IMR-90 (cell line): ENCODE measurements around the gene SEMA6D. TPM values are rescaled to one million over a fixed set of nuclear protein-coding genes. Genes with fewer than 3 reads are reported as not detected.

ENCODE experiments used
- ATAC-seq: fragments of 200-7000 bp; cut with Tn5 transposase; 2 replicates; pipeline ENCODE4 v1.9.1; 2020; ENCODE audit warnings: low read depth, mild to moderate bottlenecking, moderate library complexity
- BruUV-seq: library from RNA; stranded (reverse); fragments of 400-500 nt; replicated peaks from 2 replicates; lab custom pipeline; 2021; lab: Mats Ljungman, UMichigan
- CTCF ChIA-PET: fragments of 300-600 bp; formaldehyde crosslinking; extraction: SDS; loops from one replicate; lab custom pipeline; 2021; ENCODE audit warnings: antibody characterized with exemption; lab: Yijun Ruan, JAX
- POLR2A ChIA-PET: fragments of 300-600 bp; sonication (Branson Sonifier 250); formaldehyde crosslinking; loops from one replicate; lab custom pipeline; 2022; ENCODE audit warnings: antibody characterized with exemption; ENCODE audit not compliant: unreplicated experiment; lab: Charles Lee
- DNase-seq: peaks from one replicate; pipeline ENCODE4 v3.0.0; 2013
- H2AFZ ChIP-seq: replicated peaks from 2 replicates; pipeline ENCODE3; 2013; ENCODE audit warnings: low read length, mild to moderate bottlenecking; ENCODE audit not compliant: poor library complexity
- H2AK5ac ChIP-seq: 2 replicates; pipeline ENCODE4 v1.6.1; 2013; ENCODE audit warnings: low read depth, low read length, inconsistent platforms
- H2AK9ac ChIP-seq: replicated peaks from 2 replicates; pipeline ENCODE3; 2013; ENCODE audit warnings: mild to moderate bottlenecking, low read depth, low read length, moderate library complexity; ENCODE audit not compliant: poor library complexity
- H2BK120ac ChIP-seq: 2 replicates; pipeline ENCODE4 v1.6.1; 2013; ENCODE audit warnings: low read depth, low read length, inconsistent platforms
- H2BK15ac ChIP-seq: 3 replicates; pipeline ENCODE4 v1.6.1; 2013; ENCODE audit warnings: low read depth, low read length, inconsistent platforms
- H2BK20ac ChIP-seq: 2 replicates; pipeline ENCODE4 v1.6.1; 2013; ENCODE audit warnings: low read depth, mild to moderate bottlenecking, inconsistent platforms, low read length, moderate library complexity
- H2BK5ac ChIP-seq: 2 replicates; pipeline ENCODE4 v1.6.1; 2013; ENCODE audit warnings: mild to moderate bottlenecking, low read depth, low read length, inconsistent platforms; ENCODE audit not compliant: poor library complexity, severe bottlenecking
- H3K14ac ChIP-seq: replicated peaks from 2 replicates; pipeline ENCODE4 v1.6.1; 2013; ENCODE audit warnings: low read depth, low read length, inconsistent platforms
- H3K18ac ChIP-seq: 2 replicates; pipeline ENCODE4 v1.6.1; 2013; ENCODE audit warnings: low read depth, low read length, control low read depth
- H3K23ac ChIP-seq: 2 replicates; pipeline ENCODE4 v1.6.1; 2013; ENCODE audit warnings: low read depth, low read length, inconsistent platforms
- H3K27ac ChIP-seq: 2 replicates; pipeline ENCODE4 v1.5.1; 2013; ENCODE audit warnings: mild to moderate bottlenecking, control low read depth, low read length; ENCODE audit not compliant: insufficient read depth
- H3K27me3 ChIP-seq: 2 replicates; pipeline ENCODE4 v1.6.1; 2013; ENCODE audit warnings: low read length; ENCODE audit not compliant: control insufficient read depth, insufficient read depth
- H3K36me3 ChIP-seq: 2 replicates; pipeline ENCODE4 v1.6.1; 2013; ENCODE audit warnings: low read length, mixed read lengths; ENCODE audit not compliant: control insufficient read depth, insufficient read depth
- H3K4ac ChIP-seq: 2 replicates; pipeline ENCODE4 v1.6.1; 2013; ENCODE audit warnings: low read depth, low read length, inconsistent platforms
- H3K4me1 ChIP-seq: 2 replicates; pipeline ENCODE4 v1.6.1; 2013; ENCODE audit warnings: low read length, mixed read lengths; ENCODE audit not compliant: control insufficient read depth, insufficient read depth
- H3K4me2 ChIP-seq: 2 replicates; pipeline ENCODE4 v1.6.1; 2013; ENCODE audit warnings: low read depth, mild to moderate bottlenecking, control low read depth, low read length, moderate library complexity
- H3K4me3 ChIP-seq: 2 replicates; pipeline ENCODE4 v1.5.1; 2013; ENCODE audit warnings: low read depth, mild to moderate bottlenecking, control low read depth, low read length, moderate library complexity; ENCODE audit not compliant: insufficient read depth
- H3K56ac ChIP-seq: 2 replicates; pipeline ENCODE4 v1.6.1; 2013; ENCODE audit warnings: low read length, inconsistent platforms; ENCODE audit not compliant: insufficient read depth; ENCODE audit errors: extremely low read depth
- H3K79me1 ChIP-seq, 2 experiments: 2 replicates each; pipeline ENCODE4 v1.6.1; 2013; ENCODE audit warnings: low read length in 2 of 2, inconsistent platforms in 1 of 2, low read depth in 1 of 2
- H3K9ac ChIP-seq: 2 replicates; pipeline ENCODE4 v1.6.1; 2013; ENCODE audit warnings: low read depth, low read length, control low read depth
- H3K9me1 ChIP-seq: 2 replicates; pipeline ENCODE4 v1.6.1; 2013; ENCODE audit warnings: low read length, inconsistent platforms; ENCODE audit not compliant: insufficient read depth
- H3K9me3 ChIP-seq: 2 replicates; pipeline ENCODE4 v1.6.1; 2013; ENCODE audit warnings: low read length; ENCODE audit not compliant: control insufficient read depth, insufficient read depth
- H4K20me1 ChIP-seq: 2 replicates; pipeline ENCODE4 v1.6.1; 2013; ENCODE audit warnings: low read length, inconsistent platforms; ENCODE audit not compliant: insufficient read depth
- H4K5ac ChIP-seq: 2 replicates; pipeline ENCODE4 v1.6.1; 2013; ENCODE audit warnings: mild to moderate bottlenecking, low read depth, low read length, control low read depth
- H4K8ac ChIP-seq, 2 experiments: 2 replicates each; pipeline ENCODE4 v1.6.1; 2013; ENCODE audit warnings: low read depth in 2 of 2, low read length in 2 of 2, control low read depth in 1 of 2, inconsistent platforms in 1 of 2
- H4K91ac ChIP-seq: 2 replicates; pipeline ENCODE4 v1.6.1; 2013; ENCODE audit warnings: low read depth, low read length, inconsistent platforms; ENCODE audit not compliant: insufficient read depth
- CHD1 ChIP-seq: IDR thresholded peaks from 2 replicates; pipeline ENCODE4 v1.6.1; 2012; ENCODE audit warnings: low read depth, low read length, improper control_type of control experiment
- FOS ChIP-seq: fragments of 150-350 bp; IDR thresholded peaks from 2 replicates; pipeline ENCODE4 v1.6.1; 2016; ENCODE audit warnings: low read depth, low read length
- MAZ ChIP-seq: IDR thresholded peaks from 2 replicates; pipeline ENCODE4 v1.6.1; 2012; ENCODE audit warnings: low read depth, mild to moderate bottlenecking, low read length, improper control_type of control experiment, moderate library complexity, borderline replicate concordance
- RCOR1 ChIP-seq: IDR thresholded peaks from 2 replicates; pipeline ENCODE4 v1.6.1; 2012; ENCODE audit warnings: mild to moderate bottlenecking, low read length, improper control_type of control experiment; ENCODE audit not compliant: insufficient replicate concordance
- WGBS, 2 experiments: methylation state at CpG; one replicate each; pipeline versions ENCODE4 v1.1.5 to v1.1.7; 2013; ENCODE audit warnings: missing lambda C conversion rate in 2 of 2; ENCODE audit not compliant: insufficient read length in 1 of 2; ENCODE audit errors: extremely low coverage in 2 of 2; 5-methylcytosine and 5-hydroxymethylcytosine counted together
- dilution Hi-C: fragments of 300-500 bp; cut with HindIII; formaldehyde crosslinking; loops from one replicate; pipeline ENCODE4 v1.14.3; 2018; ENCODE audit warnings: low sequenced_read_pairs; ENCODE audit not compliant: unreplicated experiment
- in situ Hi-C: fragments of 300-500 bp; cut with MboI; formaldehyde crosslinking; loops from 3 replicates; pipeline ENCODE4 v1.14.3; 2019; ENCODE audit warnings: low sequenced_read_pairs, inconsistent platforms, mixed read lengths
- intact Hi-C: fragments of 100-400 bp; cut with micrococcal nuclease; formaldehyde crosslinking; loops from 2 replicates; pipeline ENCODE4 v1.10.0; 2022
- polyA plus RNA-seq, 3 experiments: library from polyadenylated mRNA; depleted of rRNA; stranded (reverse); fragments of >200 nt; gene quantifications; 2 replicates each; pipeline ENCODE4 v1.2.3, GENCODE V29; 2012; ENCODE audit warnings: low replicate concordance in 1 of 3
- total RNA-seq: library from RNA; depleted of rRNA; stranded (reverse); fragments of >200 nt; gene quantifications from 2 replicates; pipeline ENCODE4 v1.2.3, GENCODE V29; 2012
- TF ChIP-seq, protein P1 (sequence below): conservative IDR thresholded peaks from 2 replicates; pipeline ENCODE4 v1.5.1; 2012; ENCODE audit warnings: mild to moderate bottlenecking, low read depth, low read length, improper control_type of control experiment

The SEMA6D gene
- total and polyA plus RNA-seq, 2 of the 4 experiments (the other 2 are of a cell fraction): 12.6 to 17.4 TPM

DNA sequence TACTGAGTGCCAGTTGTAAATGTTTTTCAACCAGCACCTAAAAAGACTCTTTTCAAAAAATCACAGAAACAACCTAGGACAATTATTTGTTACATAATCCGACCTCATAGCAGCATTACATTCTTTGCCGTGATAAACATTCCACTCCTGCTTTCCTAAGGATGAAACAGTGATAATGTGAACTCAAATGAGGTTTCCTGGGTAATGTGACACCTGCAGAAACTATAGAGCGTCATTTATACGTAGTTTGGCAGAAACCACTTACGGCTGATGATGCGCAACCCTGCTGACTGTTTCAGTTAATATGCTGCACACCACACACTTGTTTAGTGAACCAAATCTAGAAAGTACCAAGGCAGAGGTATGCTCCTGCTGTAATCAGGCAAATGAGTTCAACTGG is 55.8 kb downstream of the SEMA6D start:
- H3K79me1 ChIP-seq: no peaks in the 10 kb centered on the region
- H4K5ac ChIP-seq: no peak overlapping the region
- H2BK15ac ChIP-seq: no peak overlapping the region
- no peak overlapping the region for H3K4me2 ChIP-seq
- H2BK120ac ChIP-seq: no peak overlapping the region
- H2BK5ac ChIP-seq: no peak overlapping the region
- H4K20me1 ChIP-seq: no peaks in the 10 kb centered on the region
- WGBS, 2 experiments: 86% methylated on average over 4 of the region's 6 CpGs; no CpG with 5 or more reads in 1 of the 2 experiments
- dilution Hi-C loops: no loop called here
- no peak for ATAC-seq
- no peak overlapping the region for H3K14ac ChIP-seq
- no peaks in the 10 kb centered on the region for H3K27me3 ChIP-seq
- in situ Hi-C loops: no loop called here
- no peak overlapping the region for H3K56ac ChIP-seq
- no peak overlapping the region for H3K18ac ChIP-seq
- intact Hi-C loops: no loop called here
- no peak overlapping the region for H2BK20ac ChIP-seq
- H3K36me3 ChIP-seq: peaks cover 21% of the 10 kb centered on the region
- H3K4me1 ChIP-seq: no peaks in the 10 kb centered on the region
- no peak overlapping the region for H4K8ac ChIP-seq
- H4K91ac ChIP-seq: no peak overlapping the region
- TSS peak; percentile 49 for BruUV-seq
- CTCF ChIA-PET: no interaction called here
- no peak overlapping the region for H2AK5ac ChIP-seq
- 0 out of 2 replicates have a peak, but pooled peaks cover 5% of the 10 kb centered on the region for H3K9me1 ChIP-seq
- no peak overlapping the region for H2AFZ ChIP-seq
- H2AK9ac ChIP-seq: no peak overlapping the region
- H3K9ac ChIP-seq: no peak overlapping the region
- H3K27ac ChIP-seq: no peak overlapping the region
- H3K4ac ChIP-seq: no peak overlapping the region
- POLR2A ChIA-PET: no interaction called here
- H3K4me3 ChIP-seq: no peak overlapping the region
- peak; percentile 3 for DNase-seq
- TF ChIP-seq MAZ: no peak
- no peak for TF ChIP-seq CHD1
- TF ChIP-seq, protein P1, sequence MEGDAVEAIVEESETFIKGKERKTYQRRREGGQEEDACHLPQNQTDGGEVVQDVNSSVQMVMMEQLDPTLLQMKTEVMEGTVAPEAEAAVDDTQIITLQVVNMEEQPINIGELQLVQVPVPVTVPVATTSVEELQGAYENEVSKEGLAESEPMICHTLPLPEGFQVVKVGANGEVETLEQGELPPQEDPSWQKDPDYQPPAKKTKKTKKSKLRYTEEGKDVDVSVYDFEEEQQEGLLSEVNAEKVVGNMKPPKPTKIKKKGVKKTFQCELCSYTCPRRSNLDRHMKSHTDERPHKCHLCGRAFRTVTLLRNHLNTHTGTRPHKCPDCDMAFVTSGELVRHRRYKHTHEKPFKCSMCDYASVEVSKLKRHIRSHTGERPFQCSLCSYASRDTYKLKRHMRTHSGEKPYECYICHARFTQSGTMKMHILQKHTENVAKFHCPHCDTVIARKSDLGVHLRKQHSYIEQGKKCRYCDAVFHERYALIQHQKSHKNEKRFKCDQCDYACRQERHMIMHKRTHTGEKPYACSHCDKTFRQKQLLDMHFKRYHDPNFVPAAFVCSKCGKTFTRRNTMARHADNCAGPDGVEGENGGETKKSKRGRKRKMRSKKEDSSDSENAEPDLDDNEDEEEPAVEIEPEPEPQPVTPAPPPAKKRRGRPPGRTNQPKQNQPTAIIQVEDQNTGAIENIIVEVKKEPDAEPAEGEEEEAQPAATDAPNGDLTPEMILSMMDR: no peak
- no peak for TF ChIP-seq RCOR1
- no peak for TF ChIP-seq FOS
- H3K23ac ChIP-seq: no peak overlapping the region
- H3K9me3 ChIP-seq: no peaks in the 10 kb centered on the region
